ENCODE results near the gene KCNIP1.

- TF ChIP-seq POLR2A (IDR thresholded peaks at IDR 0.05) (no peak), POLR2AphosphoS5 (IDR thresholded peaks at IDR 0.05) (peak; percentile 24)
- TF ChIP-seq, protein P1, sequence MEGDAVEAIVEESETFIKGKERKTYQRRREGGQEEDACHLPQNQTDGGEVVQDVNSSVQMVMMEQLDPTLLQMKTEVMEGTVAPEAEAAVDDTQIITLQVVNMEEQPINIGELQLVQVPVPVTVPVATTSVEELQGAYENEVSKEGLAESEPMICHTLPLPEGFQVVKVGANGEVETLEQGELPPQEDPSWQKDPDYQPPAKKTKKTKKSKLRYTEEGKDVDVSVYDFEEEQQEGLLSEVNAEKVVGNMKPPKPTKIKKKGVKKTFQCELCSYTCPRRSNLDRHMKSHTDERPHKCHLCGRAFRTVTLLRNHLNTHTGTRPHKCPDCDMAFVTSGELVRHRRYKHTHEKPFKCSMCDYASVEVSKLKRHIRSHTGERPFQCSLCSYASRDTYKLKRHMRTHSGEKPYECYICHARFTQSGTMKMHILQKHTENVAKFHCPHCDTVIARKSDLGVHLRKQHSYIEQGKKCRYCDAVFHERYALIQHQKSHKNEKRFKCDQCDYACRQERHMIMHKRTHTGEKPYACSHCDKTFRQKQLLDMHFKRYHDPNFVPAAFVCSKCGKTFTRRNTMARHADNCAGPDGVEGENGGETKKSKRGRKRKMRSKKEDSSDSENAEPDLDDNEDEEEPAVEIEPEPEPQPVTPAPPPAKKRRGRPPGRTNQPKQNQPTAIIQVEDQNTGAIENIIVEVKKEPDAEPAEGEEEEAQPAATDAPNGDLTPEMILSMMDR (IDR thresholded peaks at IDR 0.05), result peak in 1 of 4 experiments; percentile 9
These were observed 129.6 kb downstream of the KCNIP1 start for GRCh38 chr5:170633235-170634081.
